ENCODE data around the gene TMEM205.

GRCh38 chr19:11325544-11325943 lies 20.5 kb downstream of the TMEM205 start:
- TF ChIP-seq CTCF (IDR thresholded peaks at IDR 0.05; ENCODE audit: borderline replicate concordance, extremely low read depth, low read length, poor library complexity, severe bottlenecking), result no peak
- TF ChIP-seq EZH2 (IDR thresholded peaks at IDR 0.05; ENCODE audit: borderline replicate concordance, low read depth, low read length, severe bottlenecking), result no peak
